Ectodermal cell (in vitro differentiated cells): ENCODE results near the gene PNLIPRP2.

Experiments
- H3K27ac ChIP-seq: 2 replicates; pipeline ENCODE4 v1.7.0; 2013; ENCODE audit warnings: mild to moderate bottlenecking, low read depth, low read length; ENCODE audit not compliant: insufficient read depth, poor library complexity, severe bottlenecking
- H3K27me3 ChIP-seq: 2 replicates; pipeline ENCODE4 v1.7.0; 2013; ENCODE audit warnings: mild to moderate bottlenecking, low read length; ENCODE audit not compliant: insufficient read depth, control insufficient read depth, poor library complexity, severe bottlenecking
- H3K36me3 ChIP-seq: one replicate; pipeline ENCODE4 v1.7.0; 2013; ENCODE audit warnings: low read length; ENCODE audit not compliant: control insufficient read depth, insufficient read depth
- H3K4me1 ChIP-seq: one replicate; pipeline ENCODE4 v1.7.0; 2013; ENCODE audit warnings: low read length; ENCODE audit not compliant: control insufficient read depth, insufficient read depth
- H3K4me3 ChIP-seq: 2 replicates; pipeline ENCODE4 v1.7.0; 2013; ENCODE audit warnings: low read depth, low read length, control low read depth; ENCODE audit not compliant: insufficient read depth
- H3K9me3 ChIP-seq: 2 replicates; pipeline ENCODE4 v1.7.0; 2013; ENCODE audit warnings: mild to moderate bottlenecking, low read length, moderate library complexity; ENCODE audit not compliant: control insufficient read depth
- WGBS, 2 experiments: methylation state at CpG; one replicate each; pipeline ENCODE4 v1.1.7; 2013; ENCODE audit warnings: missing lambda C conversion rate in 2 of 2; 5-methylcytosine and 5-hydroxymethylcytosine counted together

The PNLIPRP2 gene

GRCh38 chr10:116688741-116689495 is 68.2 kb downstream of the PNLIPRP2 start:
- H3K36me3 ChIP-seq: no peaks in the 10 kb centered on the region
- H3K4me3 ChIP-seq: no peak overlapping the region
- no peaks in the 10 kb centered on the region for H3K27me3 ChIP-seq
- 81 to 85% methylated on average over 7 of the region's 7 CpGs for WGBS, 2 experiments
- peaks cover 3% of the 10 kb centered on the region for H3K4me1 ChIP-seq
- H3K9me3 ChIP-seq: no peaks in the 10 kb centered on the region
- H3K27ac ChIP-seq: no peak overlapping the region

DNA sequence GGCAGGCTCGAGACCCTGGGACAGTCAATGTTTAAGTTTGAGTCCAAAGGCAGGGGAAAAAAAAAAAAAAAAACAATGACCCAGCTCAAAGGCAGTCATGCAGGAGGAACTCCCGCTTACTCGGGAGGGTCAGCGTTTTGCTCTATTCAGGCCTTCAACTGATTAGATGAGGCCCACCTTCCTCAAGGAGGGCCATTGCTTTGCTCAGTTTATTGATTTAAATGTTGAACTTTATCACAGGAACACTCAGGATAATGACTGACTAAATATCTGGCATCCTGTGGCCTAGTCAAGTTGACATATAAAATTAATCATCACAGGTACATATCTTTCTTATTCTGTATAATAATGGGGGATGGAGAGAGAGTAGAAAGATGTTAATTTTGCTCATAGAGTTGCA is 69.0 kb downstream of the PNLIPRP2 start:
- Histone ChIP-seq H3K4me1 (peaks cover 9% of the 10 kb centered on the region), H3K36me3 (no peaks in the 10 kb centered on the region), H3K27ac (no peak overlapping the region), H3K9me3 (no peaks in the 10 kb centered on the region), H3K27me3 (no peaks in the 10 kb centered on the region), H3K4me3 (no peak overlapping the region)
- WGBS, 2 experiments: 94% methylated on average over 4 of the region's 4 CpGs

- peaks cover 10% of the 10 kb centered on the region for H3K4me1 ChIP-seq
- H3K27ac ChIP-seq: no peak overlapping the region
- no peaks in the 10 kb centered on the region for H3K36me3 ChIP-seq
- WGBS, 2 experiments: 58 to 61% methylated on average over 17 of the region's 17 CpGs
- H3K27me3 ChIP-seq: no peaks in the 10 kb centered on the region
- no peaks in the 10 kb centered on the region for H3K9me3 ChIP-seq
- no peak overlapping the region for H3K4me3 ChIP-seq
Observed at GRCh38 chr10:116690356-116691322, 69.9 kb downstream of the PNLIPRP2 start.

DNA sequence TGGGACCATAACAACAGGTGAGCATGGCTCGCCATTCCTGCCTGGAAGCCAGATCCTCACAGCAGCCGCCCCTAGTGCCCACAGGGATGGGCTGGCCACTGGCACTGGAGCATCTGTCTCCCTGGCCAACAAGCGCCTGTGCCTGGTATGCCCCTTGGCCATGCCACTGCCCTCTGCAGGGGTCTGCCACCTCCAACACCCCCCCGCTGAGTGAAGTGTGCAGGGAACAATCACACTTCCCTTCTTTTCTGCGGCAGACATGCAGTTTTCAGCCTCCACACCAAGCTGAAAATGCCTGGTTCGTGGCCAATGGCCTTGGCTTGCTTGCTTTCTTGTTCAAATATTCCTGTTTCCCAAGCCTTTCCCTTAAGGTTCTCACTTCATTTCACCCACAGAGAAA is 70.9 kb downstream of the PNLIPRP2 start:
- Histone ChIP-seq H3K4me1 (peaks cover 10% of the 10 kb centered on the region), H3K4me3 (no peak overlapping the region), H3K36me3 (no peaks in the 10 kb centered on the region), H3K27ac (no peak overlapping the region), H3K9me3 (no peaks in the 10 kb centered on the region), H3K27me3 (no peaks in the 10 kb centered on the region)
- 72 to 78% methylated on average over 6 of the region's 6 CpGs for WGBS, 2 experiments

- Histone ChIP-seq H3K9me3 (no peaks in the 10 kb centered on the region), H3K36me3 (no peaks in the 10 kb centered on the region), H3K27ac (no peak overlapping the region), H3K4me1 (peaks cover 10% of the 10 kb centered on the region), H3K27me3 (no peaks in the 10 kb centered on the region), H3K4me3 (no peak overlapping the region)
- 90 to 92% methylated on average over 8 of the region's 8 CpGs for WGBS, 2 experiments
Observed at GRCh38 chr10:116692225-116692624, 71.5 kb downstream of the PNLIPRP2 start.

GRCh38 chr10:116694243-116694926 is 73.6 kb downstream of the PNLIPRP2 start:
- Histone ChIP-seq H3K4me3 (no peak overlapping the region), H3K36me3 (no peaks in the 10 kb centered on the region), H3K27ac (no peak overlapping the region), H3K27me3 (no peaks in the 10 kb centered on the region), H3K4me1 (peaks cover 8% of the 10 kb centered on the region), H3K9me3 (no peaks in the 10 kb centered on the region)
- WGBS, 2 experiments: 36 to 39% methylated on average over 14 of the region's 14 CpGs
